BJ (cell line): Measurements from ENCODE around the gene STK11. TPM values are rescaled to one million over a fixed set of nuclear protein-coding genes. Genes with fewer than 3 reads are reported as not detected.

Experiments
- CTCF ChIA-PET: fragments of 350-600 bp; formaldehyde crosslinking; extraction: SDS; loops from one replicate; lab custom pipeline; 2021; ENCODE audit warnings: antibody characterized with exemption, inconsistent platforms; lab: Yijun Ruan, JAX
- POLR2A ChIA-PET: fragments of 300-600 bp; sonication (Branson Sonifier 250); formaldehyde crosslinking; extraction: SDS; loops from one replicate; lab custom pipeline; 2021; ENCODE audit warnings: antibody characterized with exemption; lab: Charles Lee
- DNase-seq: peaks from one replicate; pipeline ENCODE4 v3.0.0-alpha.2; 2011; ENCODE audit warnings: low read depth
- H3K27me3 ChIP-seq: 2 replicates; pipeline ENCODE4 v1.6.0; 2011; ENCODE audit warnings: low read length; ENCODE audit not compliant: control insufficient read depth, insufficient read depth
- H3K36me3 ChIP-seq: 2 replicates; pipeline ENCODE4 v1.5.1; 2011; ENCODE audit warnings: low read length; ENCODE audit not compliant: control insufficient read depth, insufficient read depth
- H3K4me3 ChIP-seq: 2 replicates; pipeline ENCODE4 v1.5.1; 2011; ENCODE audit warnings: low read depth, mild to moderate bottlenecking, control low read depth, low read length
- polyA minus RNA-seq: library from RNA; depleted of rRNA, polyadenylated mRNA; stranded (reverse); fragments of >200 nt; gene quantifications from 2 replicates; pipeline ENCODE4 v1.2.3, GENCODE V29; 2011; rRNA and poly(A)+ RNA removed
- polyA plus RNA-seq: library from polyadenylated mRNA; depleted of rRNA; stranded (reverse); fragments of >200 nt; gene quantifications from 2 replicates; pipeline ENCODE4 v1.2.3, GENCODE V29; 2011; rRNA removed
- TF ChIP-seq, protein P1 (sequence below): IDR thresholded peaks from 2 replicates; pipeline ENCODE4 v1.5.1; 2011; ENCODE audit warnings: low read depth, mild to moderate bottlenecking, control low read depth, inconsistent platforms, low read length, moderate library complexity; ENCODE audit not compliant: insufficient read depth

Gene STK11, protein sequence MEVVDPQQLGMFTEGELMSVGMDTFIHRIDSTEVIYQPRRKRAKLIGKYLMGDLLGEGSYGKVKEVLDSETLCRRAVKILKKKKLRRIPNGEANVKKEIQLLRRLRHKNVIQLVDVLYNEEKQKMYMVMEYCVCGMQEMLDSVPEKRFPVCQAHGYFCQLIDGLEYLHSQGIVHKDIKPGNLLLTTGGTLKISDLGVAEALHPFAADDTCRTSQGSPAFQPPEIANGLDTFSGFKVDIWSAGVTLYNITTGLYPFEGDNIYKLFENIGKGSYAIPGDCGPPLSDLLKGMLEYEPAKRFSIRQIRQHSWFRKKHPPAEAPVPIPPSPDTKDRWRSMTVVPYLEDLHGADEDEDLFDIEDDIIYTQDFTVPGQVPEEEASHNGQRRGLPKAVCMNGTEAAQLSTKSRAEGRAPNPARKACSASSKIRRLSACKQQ
- polyA plus RNA-seq (26.3 and 33.6 TPM in 2 replicates), polyA minus RNA-seq (38.3 and 48.2 TPM in 2 replicates)

DNA sequence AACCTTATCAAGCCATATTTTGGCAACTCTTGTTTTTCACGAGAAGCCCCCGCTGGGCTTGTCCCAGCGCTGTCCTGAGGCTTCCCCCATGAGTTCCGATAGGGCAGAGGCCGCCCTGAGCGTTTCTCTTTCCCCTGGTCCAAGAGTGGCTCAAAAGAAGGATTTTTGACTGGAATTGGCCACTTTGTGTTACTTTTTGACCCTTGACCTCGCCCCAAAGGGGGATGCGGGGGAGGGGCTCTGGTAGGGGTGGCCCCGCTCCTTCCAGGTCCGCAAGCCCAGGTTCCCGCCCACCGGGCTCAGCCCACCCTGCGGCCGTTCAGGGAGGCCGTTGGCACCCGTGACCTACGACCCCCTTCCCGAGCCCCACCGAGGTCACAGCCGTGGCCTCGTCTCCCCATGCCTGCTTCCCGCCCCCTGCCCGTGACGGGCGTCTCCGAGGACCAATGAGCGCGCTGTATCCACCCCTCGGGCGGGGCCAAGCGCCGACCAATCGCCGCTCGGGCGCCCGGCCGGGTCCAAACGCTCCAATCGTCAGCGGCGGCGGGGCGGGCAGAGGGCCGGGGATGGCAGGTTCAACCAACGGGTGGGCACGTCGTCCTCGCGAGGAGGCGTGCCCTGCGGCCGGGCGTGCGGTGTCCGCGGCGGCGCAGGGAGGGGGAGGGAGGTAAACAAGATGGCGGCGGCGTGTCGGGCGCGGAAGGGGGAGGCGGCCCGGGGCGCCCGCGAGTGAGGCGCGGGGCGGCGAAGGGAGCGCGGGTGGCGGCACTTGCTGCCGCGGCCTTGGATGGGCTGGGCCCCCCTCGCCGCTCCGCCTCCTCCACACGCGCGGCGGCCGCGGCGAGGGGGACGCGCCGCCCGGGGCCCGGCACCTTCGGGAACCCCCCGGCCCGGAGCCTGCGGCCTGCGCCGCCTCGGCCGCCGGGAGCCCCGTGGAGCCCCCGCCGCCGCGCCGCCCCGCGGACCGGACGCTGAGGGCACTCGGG lies at the start of gene STK11:
STK11 (plus strand) TSS at position 665 of the 986 bp plus-strand sequence. CDS start 1,136 bp downstream, outside the sequence.
- Histone ChIP-seq H3K4me3 (peak within 1 kb of the TSS; percentile 81), H3K27me3 (no peaks in the 10 kb centered on the region), H3K36me3 (peaks cover 7% of the 10 kb centered on the region)
- ChIA-PET POLR2A (no interaction called here), CTCF (interaction anchor here (2.0 to 2.3 kb wide), 2 partner anchors 39 to 92 kb away, joined by 9 to 12 read pairs; no protein-coding TSS in a partner anchor)
- TF ChIP-seq, protein P1, sequence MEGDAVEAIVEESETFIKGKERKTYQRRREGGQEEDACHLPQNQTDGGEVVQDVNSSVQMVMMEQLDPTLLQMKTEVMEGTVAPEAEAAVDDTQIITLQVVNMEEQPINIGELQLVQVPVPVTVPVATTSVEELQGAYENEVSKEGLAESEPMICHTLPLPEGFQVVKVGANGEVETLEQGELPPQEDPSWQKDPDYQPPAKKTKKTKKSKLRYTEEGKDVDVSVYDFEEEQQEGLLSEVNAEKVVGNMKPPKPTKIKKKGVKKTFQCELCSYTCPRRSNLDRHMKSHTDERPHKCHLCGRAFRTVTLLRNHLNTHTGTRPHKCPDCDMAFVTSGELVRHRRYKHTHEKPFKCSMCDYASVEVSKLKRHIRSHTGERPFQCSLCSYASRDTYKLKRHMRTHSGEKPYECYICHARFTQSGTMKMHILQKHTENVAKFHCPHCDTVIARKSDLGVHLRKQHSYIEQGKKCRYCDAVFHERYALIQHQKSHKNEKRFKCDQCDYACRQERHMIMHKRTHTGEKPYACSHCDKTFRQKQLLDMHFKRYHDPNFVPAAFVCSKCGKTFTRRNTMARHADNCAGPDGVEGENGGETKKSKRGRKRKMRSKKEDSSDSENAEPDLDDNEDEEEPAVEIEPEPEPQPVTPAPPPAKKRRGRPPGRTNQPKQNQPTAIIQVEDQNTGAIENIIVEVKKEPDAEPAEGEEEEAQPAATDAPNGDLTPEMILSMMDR: no peak
- peak; percentile 73 for DNase-seq

DNA sequence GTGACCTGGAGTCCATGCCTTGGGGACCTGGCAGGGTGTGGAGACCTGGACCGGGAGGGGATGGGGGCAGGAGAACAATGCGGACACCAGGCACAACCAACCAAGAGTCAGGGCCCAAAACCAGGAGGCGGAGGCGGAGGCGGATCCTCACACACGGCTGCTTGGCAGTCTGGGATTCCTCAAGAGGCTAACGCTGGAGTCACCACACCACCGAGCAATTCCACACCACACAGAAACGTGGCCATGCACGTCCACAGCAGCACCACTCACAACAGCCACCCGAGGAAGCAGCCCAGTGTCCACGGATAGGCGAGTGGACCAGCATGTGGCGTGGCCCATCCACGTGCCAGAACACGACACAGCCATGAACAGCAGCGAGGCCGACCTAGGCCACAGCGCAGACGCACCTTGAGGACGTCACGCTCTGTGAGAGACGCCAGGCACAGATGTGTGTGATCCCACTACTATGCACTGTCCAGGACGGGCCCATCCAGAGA lies 49.2 kb upstream of the STK11 start:
- Histone ChIP-seq H3K4me3 (no peak overlapping the region), H3K27me3 (no peaks in the 10 kb centered on the region), H3K36me3 (peaks cover 14% of the 10 kb centered on the region)
- TF ChIP-seq, protein P1: no peak
- DNase-seq: no peak
- ChIA-PET CTCF (no interaction called here), POLR2A (interaction anchor here (1.1 kb wide), 1 partner anchor 15 kb away, joined by 3 read pairs; no protein-coding TSS in a partner anchor)

DNA sequence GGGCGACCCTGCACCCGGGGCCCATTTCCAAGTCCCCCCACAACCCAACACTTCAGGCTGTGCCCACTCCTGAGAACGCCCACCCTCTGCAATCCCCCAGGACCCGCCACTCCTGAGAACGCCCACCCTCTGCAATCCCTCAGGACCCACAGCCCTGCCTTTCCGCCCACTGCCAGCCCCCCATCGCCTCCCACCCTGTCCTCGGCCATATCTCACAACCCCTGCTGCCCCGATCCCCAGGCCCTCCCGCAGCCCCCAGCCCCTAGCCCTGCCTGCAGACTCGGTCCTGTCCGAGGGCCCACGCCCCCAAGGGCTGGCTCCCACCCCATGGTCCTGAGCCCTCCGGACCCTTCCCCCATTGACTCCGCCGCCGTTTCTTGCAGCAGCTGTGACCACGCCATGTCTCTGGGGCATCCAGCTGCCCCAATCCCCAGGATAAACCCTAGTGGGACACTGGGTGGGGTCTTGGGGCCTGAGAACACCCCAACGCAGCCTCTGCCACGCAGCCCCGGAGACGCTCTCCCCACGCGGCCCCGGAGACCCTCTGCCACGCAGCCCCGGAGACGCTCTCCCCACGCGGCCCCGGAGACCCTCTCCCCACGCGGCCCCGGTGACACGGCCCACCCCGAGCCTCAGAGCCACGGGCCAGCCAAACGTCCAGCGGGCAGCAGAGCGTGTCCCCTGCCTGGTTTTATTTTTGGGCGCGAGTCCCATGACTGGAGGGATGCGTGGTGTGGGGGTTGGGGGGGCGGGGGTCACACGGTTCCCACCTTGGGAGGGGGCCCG lies 48.6 kb upstream of the STK11 start:
- Histone ChIP-seq H3K27me3 (no peaks in the 10 kb centered on the region), H3K36me3 (peaks cover 12% of the 10 kb centered on the region), H3K4me3 (no peak overlapping the region)
- CTCF ChIA-PET: no interaction called here
- POLR2A ChIA-PET: no interaction called here
- TF ChIP-seq, protein P1: no peak
- no peak for DNase-seq

DNA sequence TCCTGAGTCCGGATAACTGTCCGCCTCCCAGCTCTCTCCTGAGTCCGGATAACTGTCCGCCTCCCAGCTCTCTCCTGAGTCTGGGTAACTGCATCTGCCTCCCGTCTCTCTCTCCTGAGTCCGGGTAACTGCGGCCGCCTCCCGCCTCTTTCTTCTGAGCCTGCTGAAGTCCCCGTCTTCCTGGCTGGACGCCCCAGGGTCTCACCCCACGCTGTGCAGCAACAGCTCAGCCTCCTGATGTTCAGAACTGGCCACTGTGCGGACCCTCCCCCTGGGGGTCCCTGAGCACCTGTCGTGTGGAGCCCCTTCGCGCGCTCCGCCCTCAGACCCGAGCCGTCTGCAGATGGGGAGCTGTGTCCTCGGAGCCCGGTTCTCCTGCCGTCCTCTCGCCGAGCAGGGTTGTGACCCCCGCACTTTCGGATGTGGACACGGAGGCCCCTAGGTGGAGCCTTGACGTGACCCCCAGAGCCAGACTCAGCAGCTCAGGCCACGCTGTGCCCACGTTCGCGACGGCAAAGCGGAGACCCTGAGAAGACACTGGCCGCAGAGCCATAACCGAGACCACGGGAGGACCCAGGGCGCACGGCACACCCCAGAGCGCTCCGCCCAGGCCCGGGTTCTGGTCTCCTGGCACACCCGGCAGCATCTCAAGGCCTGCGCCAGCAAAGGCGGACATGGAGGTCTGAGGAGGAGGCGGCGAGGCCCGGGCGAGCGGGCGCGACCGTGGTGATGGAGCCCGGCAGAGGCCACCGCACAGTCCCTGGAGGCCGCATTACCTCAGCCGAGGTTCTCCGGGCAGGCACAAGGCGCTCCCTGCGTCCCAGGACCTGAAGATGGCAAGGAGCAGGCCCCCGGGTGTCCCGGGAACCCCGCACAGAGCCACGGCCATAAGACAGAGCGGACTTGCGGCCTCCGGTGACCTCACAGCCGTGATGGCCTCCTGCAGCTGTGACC lies 47.4 kb upstream of the STK11 start:
- TF ChIP-seq, protein P1: no peak
- Histone ChIP-seq H3K4me3 (no peak overlapping the region), H3K36me3 (peaks cover 8% of the 10 kb centered on the region), H3K27me3 (no peaks in the 10 kb centered on the region)
- ChIA-PET POLR2A (no interaction called here), CTCF (no interaction called here)
- DNase-seq: no peak
